ENCODE results near the gene PLA2G6. TPM values are rescaled to one million over a fixed set of nuclear protein-coding genes. Genes with fewer than 3 reads are reported as not detected.

PLA2G6 gene
- total RNA-seq, 4 donors from 2014 or later = 4.4 to 30.5 (median 22.0) TPM

DNA sequence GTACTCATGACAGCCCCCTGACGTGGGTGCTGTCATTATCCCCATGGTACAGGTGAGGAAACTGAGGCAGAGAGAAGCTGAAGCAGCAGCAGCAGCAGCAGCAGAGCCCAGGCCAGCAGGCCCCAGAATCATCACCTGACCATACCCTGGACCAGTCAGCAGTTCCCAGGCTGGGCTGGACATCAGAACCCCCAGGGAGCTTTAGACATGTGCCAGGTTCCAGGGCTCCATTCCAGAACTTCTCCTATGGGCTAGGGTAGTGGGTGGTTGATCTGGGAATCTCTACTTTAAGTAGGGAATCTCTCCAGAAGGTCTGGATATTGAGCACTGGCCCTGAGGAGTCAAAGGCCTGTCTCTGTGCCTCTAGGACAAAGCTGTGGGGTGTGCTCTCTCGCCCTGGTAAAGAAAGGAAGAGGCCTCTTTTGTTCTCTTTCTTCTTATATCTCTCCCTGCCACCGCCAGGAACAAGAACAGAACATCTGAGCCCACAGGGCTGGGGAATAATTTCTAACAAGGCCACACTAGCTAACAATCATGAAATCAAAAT is 46.8 kb upstream of the PLA2G6 start:
- 58 to 68% methylated on average over 2 of the region's 3 CpGs for WGBS, 2 donors (ENCODE audit: low coverage in 1 of 2)
- no peak for ATAC-seq
- Histone ChIP-seq H3K9me3 (no peaks in the 10 kb centered on the region), H3K36me3 (peaks cover 0 to 92% of the 10 kb centered on the region in 2 donors), H3K4me3 (no peak overlapping the region), H3K4me1 (peaks cover 0 to 44% (median 12%) of the 10 kb centered on the region in 3 donors), H3K27me3 (no peaks in the 10 kb centered on the region), H3K27ac (peak overlapping the region in 3 of 4 donors; percentile 68 to 82 (median 78))
- TF ChIP-seq CTCF (IDR thresholded peaks at IDR 0.05) = no peak

DNA sequence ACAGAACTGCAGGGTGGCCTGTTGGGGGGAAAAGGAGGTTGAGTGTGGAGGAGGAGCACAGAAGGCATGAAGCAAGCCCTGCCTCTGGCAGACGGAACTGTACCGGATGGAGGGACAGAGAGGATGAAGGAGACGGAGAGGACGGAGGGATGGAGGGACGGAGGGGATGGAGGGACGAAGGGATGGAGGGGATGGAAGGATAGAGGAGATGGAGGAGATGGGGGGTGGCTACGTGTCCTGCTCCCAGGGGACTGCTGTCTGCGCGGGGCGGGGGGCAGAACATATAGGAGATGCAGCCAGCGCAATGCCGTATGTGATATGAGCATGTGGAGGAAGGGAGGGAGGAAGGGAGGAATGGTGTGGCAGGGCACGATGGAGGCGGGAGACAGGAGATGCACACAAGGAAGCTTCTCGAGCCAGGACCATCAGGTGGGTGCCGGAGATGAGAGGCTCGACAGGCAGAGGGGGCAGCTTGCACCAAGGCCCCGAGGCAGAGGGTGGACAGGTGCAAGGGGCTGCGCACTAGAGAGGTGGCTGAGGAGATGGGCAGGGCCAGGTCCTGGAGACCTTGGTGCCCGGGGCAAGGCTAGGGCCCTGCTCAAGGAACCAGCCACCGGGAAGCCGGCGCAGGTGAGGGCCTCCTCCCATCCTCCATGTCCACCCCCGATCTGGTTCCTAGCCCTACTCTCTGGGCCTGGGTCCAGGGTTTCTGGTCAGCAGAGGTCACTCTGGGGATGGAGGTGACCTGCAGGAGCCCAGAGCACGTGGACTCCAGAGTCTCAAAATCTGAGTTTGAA is 45.4 kb upstream of the PLA2G6 start:
- H3K27ac ChIP-seq = peak overlapping the region in 1 of 4 donors; percentile 82
- H3K9me3 ChIP-seq = no peaks in the 10 kb centered on the region
- H3K27me3 ChIP-seq = no peaks in the 10 kb centered on the region
- TF ChIP-seq EP300 (IDR thresholded peaks at IDR 0.05) = no peak
- TF ChIP-seq POLR2A (IDR thresholded peaks at IDR 0.05) = no peak
- no peak for TF ChIP-seq CTCF (IDR thresholded peaks at IDR 0.05)
- no peak for TF ChIP-seq POLR2AphosphoS5 (IDR thresholded peaks at IDR 0.05)
- H3K4me1 ChIP-seq = peaks cover 0 to 33% (median 12%) of the 10 kb centered on the region in 3 donors
- H3K4me3 ChIP-seq = no peak overlapping the region
- no peak for ATAC-seq
- 89 to 90% methylated on average over 14 to 19 of the region's 25 CpGs for WGBS, 2 donors (ENCODE audit: low coverage in 1 of 2)
- peaks cover 0 to 92% of the 10 kb centered on the region in 2 donors for H3K36me3 ChIP-seq

- Histone ChIP-seq H3K27me3 (no peaks in the 10 kb centered on the region), H3K27ac (peak overlapping the region in 2 of 4 donors; percentile 41 to 91), H3K4me3 (no peak overlapping the region), H3K36me3 (peaks cover 0 to 82% of the 10 kb centered on the region in 2 donors), H3K4me1 (peaks cover 0 to 37% (median 24%) of the 10 kb centered on the region in 3 donors), H3K9me3 (no peaks in the 10 kb centered on the region)
- ATAC-seq = no peak
- whole genome bisulfite sequencing, 2 donors (ENCODE audit: low coverage in 1 of 2) = 64 to 78% methylated on average over 3 to 8 of the region's 12 CpGs
- TF ChIP-seq CTCF (IDR thresholded peaks at IDR 0.05) = peak in 1 of 4 experiments; percentile 12
- no peak for TF ChIP-seq POLR2AphosphoS5 (IDR thresholded peaks at IDR 0.05)
These were observed 41.8 kb upstream of the PLA2G6 start for GRCh38 chr22:38223289-38223960.

GRCh38 chr22:38222797-38223119 is 41.1 kb upstream of the PLA2G6 start:
- ATAC-seq = no peak
- peaks cover 0 to 76% of the 10 kb centered on the region in 2 donors for H3K36me3 ChIP-seq
- WGBS, 2 donors (ENCODE audit: low coverage in 1 of 2) = 86% methylated on average over 6 of the region's 8 CpGs; no CpG with 5 or more reads in 1 of the 2 donors
- peak overlapping the region in 2 of 4 donors; percentile 41 to 91 for H3K27ac ChIP-seq
- no peaks in the 10 kb centered on the region for H3K9me3 ChIP-seq
- H3K4me1 ChIP-seq = peaks cover 0 to 37% (median 24%) of the 10 kb centered on the region in 3 donors
- H3K27me3 ChIP-seq = no peaks in the 10 kb centered on the region
- H3K4me3 ChIP-seq = no peak overlapping the region
- TF ChIP-seq POLR2AphosphoS5 (IDR thresholded peaks at IDR 0.05) (no peak), EP300 (IDR thresholded peaks at IDR 0.05) (no peak), CTCF (IDR thresholded peaks at IDR 0.05) (no peak), POLR2A (IDR thresholded peaks at IDR 0.05) (no peak)
